GM18861 (cell line): ENCODE results near the gene PDZRN3.

Source experiments
- ATAC-seq: cut with Tn5 transposase; IDR thresholded peaks from one replicate; pipeline ENCODE4 v1.9.1; 2021; ENCODE audit not compliant: unreplicated experiment

The PDZRN3 gene

GRCh38 chr3:73427048-73427706 is 197.6 kb downstream of the PDZRN3 start:
- no peak for ATAC-seq

GRCh38 chr3:73426606-73427005 is 198.1 kb downstream of the PDZRN3 start:
- ATAC-seq: no peak

GRCh38 chr3:73423116-73423515 is 201.6 kb downstream of the PDZRN3 start:
- ATAC-seq: no peak

DNA sequence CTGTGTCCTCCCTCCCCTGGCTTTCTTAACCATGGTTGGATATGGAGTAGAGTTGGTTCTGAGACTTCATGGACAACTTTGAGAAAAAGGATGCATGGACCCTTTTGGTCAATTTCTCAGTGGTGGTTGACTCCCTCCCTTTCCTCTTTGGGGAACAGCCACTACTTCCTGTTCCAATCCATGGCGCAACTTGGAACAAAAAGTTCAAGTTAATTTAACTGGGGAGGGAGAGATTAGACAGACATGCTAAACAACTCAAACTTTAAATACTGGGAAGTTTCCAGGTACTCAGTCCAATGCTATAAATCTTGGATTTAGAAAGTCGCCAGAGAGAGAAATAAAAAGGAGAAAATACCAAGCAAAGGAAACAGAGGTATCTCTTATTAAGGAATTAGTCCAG is 202.2 kb downstream of the PDZRN3 start:
- no peak for ATAC-seq

DNA sequence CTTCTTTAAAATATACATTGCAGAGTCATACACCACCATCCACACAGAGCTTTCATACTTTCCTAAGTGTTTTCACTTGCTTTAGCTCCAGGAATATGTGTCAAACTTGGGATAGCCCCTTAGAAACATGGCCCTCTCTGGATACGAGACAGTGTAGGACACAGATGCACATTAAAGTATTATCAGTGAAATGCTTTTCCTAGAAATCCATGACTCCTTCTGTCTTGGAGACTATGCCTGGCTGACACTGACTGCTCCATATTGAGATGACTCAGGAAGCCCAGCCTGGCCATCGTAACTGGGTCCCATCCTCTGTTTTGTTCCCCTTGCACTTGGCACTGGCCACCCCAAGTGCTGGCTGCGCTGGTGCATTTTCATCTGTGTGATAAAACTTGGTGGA is 204.8 kb downstream of the PDZRN3 start:
- no peak for ATAC-seq

- ATAC-seq: no peak
These were observed 205.4 kb downstream of the PDZRN3 start for GRCh38 chr3:73419179-73419803.

DNA sequence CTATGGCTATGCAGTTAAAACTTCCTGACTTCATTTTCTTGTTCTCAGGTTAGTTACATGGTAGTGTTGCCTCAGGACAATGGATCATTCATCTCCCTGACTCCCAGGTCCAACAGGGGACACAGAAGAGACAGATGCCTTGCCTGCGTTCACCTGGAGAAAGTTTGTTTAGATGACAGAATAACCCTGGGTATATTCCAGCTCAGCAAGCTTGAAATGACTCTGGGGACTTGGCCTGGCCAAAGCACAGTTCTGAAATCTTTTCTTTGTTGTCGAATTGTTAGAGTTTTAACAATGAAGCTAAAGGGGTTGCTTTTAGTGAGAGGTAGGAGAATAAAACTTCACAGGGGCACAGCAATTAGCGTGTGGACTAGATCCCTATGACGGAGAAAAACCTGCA is 206.1 kb downstream of the PDZRN3 start:
- no peak for ATAC-seq

DNA sequence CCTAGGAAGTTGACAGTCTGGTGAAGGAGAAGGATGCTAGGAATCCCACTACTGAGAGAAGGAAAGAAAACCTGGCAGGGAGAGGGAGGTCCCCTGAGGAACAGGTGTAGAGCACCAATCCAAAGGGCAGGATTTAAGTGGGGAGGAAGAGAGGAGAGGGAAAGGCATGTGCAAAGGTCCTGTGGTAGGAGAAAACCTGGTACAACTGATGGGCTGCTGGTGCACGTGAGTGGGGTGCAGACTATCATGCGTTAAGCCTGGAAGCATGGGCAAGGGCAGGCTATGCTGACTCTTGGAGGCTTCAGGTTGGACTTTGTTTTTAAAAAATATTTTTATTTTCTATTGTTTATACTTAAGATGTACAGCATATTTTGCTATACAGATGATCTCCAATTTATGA is 209.6 kb downstream of the PDZRN3 start:
- ATAC-seq: no peak

DNA sequence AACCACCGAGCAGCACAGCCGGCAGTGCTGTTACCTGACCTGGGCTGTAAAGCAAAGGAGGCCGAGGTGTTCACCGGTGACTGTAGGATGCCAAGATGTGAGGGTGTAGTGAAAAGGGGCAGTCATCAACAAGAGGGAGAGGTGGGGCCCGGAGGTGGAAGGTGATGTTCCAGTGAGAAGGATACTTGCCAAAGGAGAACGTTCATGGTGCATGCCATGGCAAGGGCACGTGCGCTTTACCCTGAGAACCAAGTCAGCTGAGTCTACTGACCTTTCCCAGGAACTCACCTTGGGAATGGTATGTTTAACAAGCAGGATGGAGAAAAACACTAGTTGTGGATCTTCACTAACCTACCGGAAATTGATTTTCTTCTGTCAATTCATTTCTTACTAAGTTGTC is 211.1 kb downstream of the PDZRN3 start:
- ATAC-seq: no peak

DNA sequence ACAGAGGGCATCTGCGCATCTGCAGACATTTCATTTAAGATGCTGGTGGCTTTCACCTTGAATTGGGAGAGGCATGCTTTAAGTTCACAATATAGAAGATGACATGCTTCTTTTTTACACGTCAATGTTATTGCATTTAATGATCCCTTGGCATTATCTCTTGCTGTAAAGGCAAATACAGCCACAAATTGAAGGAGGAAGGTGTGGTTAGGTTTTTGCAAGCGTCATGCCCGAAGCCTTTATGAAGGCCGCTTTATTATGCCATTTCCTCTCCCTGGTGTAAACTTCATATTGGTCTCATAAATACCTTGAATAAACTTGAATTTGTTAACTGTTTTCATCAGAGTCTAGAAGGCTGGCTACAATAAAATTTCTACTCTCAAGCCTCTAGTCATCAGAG is 212.7 kb downstream of the PDZRN3 start:
- ATAC-seq: no peak

GRCh38 chr3:73411545-73411944 is 213.2 kb downstream of the PDZRN3 start:
- no peak for ATAC-seq

DNA sequence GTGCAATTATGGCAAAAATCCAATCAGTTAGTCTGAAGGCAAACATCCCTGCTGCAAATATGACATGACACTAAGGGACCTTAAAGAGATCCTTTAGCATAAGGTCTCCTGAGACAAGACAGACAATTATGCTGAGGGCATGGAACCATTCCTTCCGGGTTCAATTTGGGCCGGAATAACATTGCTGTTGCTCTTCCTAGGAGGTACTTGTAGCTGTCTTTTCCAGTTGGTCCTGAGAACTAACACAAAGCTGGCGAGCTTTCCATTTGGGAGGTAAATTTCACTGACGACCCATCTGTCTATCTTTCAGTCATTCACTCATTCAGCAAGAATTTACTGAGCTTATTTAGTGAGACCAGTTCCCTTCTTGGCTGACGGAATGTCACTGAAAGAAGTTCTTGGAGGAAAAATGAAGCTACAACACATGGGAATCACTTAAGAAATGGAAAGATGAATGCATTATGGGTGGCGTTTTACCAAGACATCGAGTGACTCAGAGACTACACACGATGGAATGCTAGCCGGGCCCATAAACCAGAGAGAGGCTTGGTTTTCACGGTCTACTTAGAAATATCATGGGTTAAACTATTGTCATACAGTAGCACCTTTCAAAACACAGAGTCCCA is 215.5 kb downstream of the PDZRN3 start:
- ATAC-seq: no peak

DNA sequence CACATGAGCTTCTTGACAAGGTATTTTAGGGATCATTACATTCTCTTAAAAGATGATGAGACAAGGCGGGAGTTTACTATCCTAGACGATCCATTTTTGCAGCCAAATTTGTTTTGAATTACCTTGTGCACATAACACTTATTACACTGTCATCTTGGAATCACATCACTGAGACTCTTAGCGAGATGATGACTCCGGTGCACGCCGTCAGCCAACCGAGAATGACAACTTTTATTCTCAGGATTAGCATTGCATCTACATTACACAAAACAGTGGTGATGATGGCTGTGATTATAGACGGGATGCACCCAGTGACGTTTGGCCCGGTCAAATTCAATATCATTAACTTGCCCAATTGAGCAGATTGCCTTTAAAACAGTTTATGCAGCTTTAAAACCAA is 216.1 kb downstream of the PDZRN3 start:
- no peak for ATAC-seq

GRCh38 chr3:73407577-73407976 is 217.2 kb downstream of the PDZRN3 start:
- no peak for ATAC-seq

GRCh38 chr3:73405853-73406252 is 218.9 kb downstream of the PDZRN3 start:
- no peak for ATAC-seq

GRCh38 chr3:73405000-73405399 is 219.7 kb downstream of the PDZRN3 start:
- ATAC-seq: no peak

DNA sequence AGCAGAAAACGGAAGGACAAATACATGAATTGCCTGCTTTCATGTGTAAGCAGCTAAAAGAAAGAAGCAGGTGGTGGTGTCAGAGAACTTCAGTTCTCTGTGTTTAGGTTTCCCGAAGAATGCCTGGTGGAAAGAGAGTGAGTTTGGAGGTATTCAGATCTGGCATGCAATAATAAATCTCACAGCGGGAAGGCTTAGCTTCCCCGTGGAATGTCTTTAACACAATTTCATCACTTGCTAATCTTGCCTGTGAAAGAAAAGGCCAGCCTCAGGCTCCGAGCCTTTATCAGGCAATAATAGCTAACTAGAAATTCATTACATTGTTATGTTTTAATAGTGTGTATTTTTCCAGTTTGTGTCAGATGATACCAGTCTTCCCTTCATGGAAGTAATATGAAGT is 220.3 kb downstream of the PDZRN3 start:
- no peak for ATAC-seq

DNA sequence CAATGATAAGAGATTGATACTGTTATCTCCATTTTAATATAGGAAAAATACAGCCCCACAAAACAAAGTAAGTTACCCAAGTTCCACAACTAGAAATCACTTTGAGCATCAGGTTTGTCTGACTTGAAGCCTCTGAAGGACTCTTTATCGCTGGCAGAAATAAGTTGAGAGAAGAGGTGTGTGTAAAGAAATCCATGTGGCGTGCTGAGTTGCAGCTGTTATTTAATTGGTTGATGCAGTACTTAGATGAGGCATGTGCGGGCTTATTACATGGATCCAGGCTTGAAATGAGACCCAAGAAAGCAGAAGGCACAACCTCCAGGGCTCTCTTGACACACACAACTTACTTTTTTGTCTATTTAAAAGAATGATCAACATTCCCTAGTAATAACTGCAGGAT is 221.3 kb downstream of the PDZRN3 start:
- no peak for ATAC-seq

DNA sequence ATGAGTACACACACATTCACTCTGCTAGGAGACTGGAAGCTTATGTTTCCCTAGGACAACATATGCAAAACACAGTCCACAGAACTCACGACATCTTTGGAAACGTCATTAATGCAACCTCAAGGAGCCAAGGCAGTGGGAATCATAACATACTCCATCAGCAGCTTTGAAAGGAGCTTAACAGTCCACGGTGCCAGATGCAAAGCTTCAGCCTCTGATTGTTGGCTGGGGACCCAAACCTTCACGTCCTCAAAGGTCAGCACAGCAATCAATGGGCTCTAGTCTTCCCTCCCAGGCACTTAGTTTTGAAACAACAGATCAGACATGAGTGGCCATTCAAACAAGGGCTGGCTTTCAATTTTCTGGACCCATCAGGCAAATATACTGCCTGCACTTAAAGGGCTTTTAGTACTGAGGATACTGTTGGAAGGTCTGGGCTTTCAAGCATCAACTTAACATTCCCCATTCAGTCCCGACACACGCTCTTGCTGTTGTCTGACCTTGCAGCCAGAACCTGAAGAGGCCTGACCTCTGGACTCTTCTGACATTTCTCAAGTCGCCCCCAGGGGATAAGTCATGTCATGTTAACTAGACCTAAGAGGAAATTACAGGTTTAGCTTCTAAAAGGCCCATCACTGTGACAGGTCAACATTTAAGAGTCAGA is 223.0 kb downstream of the PDZRN3 start:
- ATAC-seq: no peak

GRCh38 chr3:73401059-73401458 is 223.7 kb downstream of the PDZRN3 start:
- no peak for ATAC-seq

- no peak for ATAC-seq
These were observed 225.0 kb downstream of the PDZRN3 start for GRCh38 chr3:73399666-73400253.

GRCh38 chr3:73399106-73399505 is 225.6 kb downstream of the PDZRN3 start:
- no peak for ATAC-seq
